GM12874 (cell line): ENCODE data around the gene VWA5B1.

ENCODE experiments used
- CTCF ChIP-seq: IDR thresholded peaks from 2 replicates; pipeline ENCODE4 v1.5.1; 2011; ENCODE audit warnings: low read depth, mild to moderate bottlenecking, control low read depth, low read length, moderate library complexity; ENCODE audit not compliant: insufficient read depth

VWA5B1 gene

DNA sequence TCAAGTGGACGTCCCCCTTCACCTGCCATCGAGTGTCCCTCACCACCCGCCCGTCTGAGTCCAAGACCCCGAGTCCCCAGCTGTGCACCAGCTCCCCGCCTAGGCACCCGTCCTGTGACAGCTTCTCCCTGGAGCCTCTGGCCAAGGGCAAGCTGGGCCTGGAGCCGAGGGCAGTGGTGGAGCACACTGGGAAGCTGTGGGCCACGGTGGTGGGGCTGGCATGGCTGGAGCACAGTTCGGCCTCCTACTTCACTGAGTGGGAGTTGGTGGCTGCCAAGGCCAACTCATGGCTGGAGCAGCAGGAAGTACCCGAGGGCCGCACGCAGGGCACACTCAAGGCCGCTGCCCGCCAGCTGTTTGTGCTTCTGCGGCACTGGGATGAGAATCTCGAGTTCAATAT, 63.2 kb downstream of the VWA5B1 start:
- no peak for TF ChIP-seq CTCF

- no peak for TF ChIP-seq CTCF
Observed at GRCh38 chr1:20354610-20355009, 63.9 kb downstream of the VWA5B1 start.

DNA sequence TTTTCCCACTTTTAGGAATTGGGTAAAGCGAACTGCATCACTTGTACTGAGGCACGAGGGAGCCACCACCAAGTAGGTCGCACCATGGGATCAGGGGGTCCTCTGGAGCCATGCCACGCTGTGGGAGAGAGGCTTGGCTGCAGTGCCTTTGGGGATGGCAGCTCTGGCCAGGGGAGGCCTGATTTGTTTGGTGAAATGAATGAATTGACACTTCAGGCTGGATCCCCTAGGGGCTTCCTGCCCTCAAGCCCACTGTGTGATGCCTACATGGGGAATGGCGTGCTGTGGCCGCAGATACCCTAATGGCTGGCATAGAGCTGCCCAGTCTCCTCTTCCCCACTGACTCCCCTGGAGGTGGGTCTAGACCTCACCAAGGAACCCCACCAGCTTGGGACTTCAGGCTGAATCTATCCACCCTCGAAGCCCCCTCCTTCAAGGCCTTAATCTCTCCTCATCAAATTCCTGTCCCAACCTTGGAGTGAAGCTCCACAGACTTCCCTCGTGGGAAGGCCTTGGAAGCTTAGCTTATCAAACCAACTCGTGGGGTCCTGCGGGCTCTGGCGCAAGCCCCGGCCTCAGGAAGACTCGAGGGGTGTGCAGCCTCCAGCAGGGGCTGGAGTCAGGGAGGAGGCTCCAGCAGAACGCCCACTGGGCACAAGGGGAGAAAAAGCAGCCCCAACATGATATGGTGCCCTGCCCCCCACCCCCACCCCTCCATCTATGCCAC, 64.6 kb downstream of the VWA5B1 start:
- TF ChIP-seq CTCF: no peak

DNA sequence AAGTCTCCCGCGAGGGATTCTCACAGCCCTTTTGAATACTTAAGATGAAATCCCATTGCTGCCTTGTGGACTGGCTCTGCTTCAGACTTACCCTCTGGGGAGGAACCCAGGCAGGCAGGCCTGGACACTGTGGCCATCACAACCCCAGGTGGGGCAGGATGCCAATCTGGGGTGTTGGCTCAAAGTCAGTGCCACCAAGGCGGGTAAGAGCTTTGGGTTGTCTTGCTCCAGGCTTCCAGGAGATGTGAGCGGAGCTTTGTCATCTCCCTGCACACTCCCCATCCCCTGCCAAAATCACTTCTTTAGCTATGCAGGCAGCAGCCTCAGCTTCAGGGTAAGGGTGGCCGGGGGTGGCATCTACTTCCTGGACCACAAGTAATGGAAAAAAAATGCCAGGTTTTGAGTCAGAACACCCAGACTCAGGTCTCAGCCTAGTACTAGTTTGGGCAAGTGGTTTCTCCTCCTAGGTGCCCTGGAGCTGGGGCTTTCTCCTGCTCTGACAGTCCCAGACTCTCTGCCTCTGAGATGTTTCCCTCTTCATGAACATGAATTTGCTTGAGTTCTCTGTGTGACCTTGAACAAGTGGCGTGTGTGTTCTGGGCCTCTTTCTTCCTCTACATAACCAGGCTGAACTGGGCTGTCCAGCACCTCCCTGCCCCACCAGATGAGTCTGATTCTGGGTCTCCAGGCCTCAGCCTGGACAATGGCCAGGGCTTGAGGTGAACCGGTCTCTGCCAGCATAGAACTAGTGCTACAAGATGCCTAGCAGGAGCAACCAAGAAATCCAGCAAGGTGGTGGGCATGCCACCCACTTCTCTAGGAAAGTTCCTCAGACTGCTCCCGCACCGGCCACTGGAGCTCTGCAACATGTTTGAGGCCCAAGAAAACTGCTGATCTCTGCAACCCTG, 65.4 kb downstream of the VWA5B1 start:
- no peak for TF ChIP-seq CTCF

- no peak for TF ChIP-seq CTCF
Observed at GRCh38 chr1:20356850-20357459, 66.3 kb downstream of the VWA5B1 start.

DNA sequence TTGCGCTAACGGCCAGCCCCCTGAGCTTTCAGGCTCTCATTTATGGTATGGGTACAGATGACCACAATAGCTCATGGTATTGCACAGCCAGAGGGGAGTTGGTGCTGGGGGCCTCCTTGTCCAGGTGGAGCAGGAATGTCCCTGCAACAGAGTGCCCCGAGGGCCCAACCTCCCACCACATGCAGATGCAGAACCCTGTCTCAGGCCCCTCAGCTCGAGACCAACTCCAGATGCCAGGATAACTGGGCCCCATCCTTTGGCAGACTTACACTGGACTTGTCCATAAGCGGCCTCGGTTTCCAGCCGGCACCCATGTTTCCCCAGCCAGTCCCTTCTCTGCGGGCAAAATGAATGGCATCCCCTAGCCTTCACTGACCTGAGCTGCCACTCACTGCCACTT, 67.1 kb downstream of the VWA5B1 start:
- no peak for TF ChIP-seq CTCF

- no peak for TF ChIP-seq CTCF
Observed at GRCh38 chr1:20358761-20359263, 68.1 kb downstream of the VWA5B1 start.
